GM21529 (cell line): ENCODE data around the gene GRIP1.

Source experiments
- ATAC-seq: cut with Tn5 transposase; IDR thresholded peaks from one replicate; pipeline ENCODE4 v1.9.1; 2021; ENCODE audit not compliant: unreplicated experiment

The GRIP1 gene

DNA sequence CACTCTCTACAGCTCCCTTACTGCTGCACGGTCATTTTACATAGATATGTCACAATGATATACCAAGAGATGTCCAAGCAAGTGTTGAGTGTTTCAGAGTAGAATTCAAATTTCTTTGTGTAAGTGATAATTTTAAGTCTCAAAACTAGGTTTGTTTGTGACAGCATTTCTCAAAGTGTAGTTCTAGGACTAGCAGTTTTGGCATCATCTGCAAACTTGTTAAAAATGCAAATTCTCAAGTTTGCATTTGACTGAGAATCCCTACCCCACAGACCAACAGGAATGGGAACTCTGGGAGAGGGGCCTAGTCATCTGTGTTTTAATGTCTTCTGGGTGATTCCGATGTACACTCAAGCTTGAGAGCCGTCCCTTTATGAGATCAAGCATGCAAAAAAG is 279.0 kb downstream of the GRIP1 start:
- no peak for ATAC-seq

DNA sequence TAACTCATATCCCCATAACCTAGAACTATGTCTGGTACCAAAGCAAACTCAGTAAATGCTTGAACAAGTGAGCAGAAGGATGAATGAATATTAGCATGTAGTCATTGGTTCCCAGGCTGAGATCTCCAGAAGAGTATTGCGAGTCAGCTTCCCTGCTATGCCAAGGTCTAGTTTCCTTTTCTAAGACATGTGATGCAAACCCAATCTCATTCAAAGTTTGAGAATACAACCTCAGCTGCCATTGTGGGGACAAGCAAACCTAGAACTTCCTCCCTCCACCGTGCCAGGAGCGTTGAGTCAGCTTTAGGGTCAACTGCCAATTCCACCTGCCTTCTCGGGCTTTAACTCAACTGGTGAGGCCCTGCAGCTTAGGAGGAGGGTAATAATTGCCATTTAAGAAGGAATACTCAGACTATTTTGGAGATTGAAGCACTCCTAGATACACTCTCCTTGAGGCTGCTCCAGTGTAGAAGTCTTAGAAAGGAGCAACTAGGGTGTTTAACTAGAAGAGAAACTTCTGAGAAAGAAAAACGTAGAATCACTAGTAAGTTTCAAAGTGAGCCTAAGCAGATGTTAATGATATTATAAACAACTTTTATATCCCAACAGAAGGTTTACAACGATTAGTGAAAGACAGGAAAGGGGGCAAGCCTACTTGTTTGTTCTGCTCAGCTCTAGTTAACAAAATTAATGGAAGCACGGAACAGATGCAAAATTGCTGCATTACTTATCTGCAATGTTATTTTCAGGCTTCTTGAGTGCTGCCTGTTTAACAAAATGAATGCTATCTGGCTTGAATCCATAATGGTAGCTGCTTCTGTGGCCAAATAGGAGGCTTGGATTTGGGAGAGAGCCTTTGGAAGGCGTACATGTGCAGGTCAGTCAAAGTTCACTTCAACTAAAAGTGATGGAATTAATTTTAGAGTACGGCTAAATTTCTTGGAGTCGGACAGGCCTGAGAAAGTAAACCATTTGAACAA is 279.7 kb downstream of the GRIP1 start:
- ATAC-seq = no peak

DNA sequence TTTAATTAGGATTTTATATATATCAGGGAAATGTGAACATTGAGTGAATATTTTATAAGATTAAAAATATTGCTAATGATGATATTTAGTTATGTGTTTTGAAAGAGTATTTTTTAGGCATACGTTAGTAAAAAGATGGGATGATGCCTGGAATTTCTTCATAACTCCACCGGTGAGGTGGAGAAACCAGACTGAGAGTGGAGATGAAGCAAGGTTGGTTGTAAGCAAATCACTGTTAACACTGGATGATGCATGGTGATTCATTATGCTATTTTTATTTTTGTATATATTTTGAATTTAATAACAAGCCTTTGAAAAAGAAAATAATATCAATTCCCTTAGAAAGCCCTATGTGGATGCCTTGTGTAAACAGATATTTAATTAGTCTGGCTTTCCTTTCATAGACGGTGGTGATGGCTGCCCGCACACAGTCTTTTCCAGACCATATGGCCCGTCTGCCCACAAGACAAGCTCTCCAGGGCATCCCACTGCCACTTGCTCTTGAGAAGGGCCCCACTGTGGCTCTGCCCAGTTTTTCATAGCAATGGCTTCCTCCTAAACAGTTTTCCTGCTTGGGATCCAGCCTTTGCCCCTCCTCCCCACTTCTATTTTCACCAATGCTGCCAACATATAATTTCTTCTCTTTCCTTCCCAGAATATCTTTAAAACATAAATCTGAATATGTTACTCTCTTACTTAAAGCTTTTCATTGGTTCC is 281.1 kb downstream of the GRIP1 start:
- ATAC-seq = no peak

DNA sequence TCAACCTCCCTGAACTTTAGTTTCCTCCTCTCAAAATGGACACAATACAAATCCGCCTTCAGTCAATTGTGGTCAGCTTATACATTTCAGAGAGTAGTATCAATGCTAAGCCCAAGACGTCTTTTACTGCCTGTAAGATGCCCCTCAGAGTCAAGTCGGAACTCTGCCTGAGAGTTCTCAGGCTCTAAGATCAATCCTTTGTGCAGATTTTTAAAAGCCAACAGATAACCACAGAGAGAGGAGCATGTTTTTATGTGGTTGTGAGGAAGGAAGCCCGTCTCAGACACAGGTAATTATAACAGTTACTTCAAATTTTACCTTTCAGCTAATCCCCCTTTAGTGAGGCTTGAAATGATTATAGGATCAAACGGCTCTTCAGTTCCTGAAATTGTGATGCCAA is 285.0 kb downstream of the GRIP1 start:
- no peak for ATAC-seq

DNA sequence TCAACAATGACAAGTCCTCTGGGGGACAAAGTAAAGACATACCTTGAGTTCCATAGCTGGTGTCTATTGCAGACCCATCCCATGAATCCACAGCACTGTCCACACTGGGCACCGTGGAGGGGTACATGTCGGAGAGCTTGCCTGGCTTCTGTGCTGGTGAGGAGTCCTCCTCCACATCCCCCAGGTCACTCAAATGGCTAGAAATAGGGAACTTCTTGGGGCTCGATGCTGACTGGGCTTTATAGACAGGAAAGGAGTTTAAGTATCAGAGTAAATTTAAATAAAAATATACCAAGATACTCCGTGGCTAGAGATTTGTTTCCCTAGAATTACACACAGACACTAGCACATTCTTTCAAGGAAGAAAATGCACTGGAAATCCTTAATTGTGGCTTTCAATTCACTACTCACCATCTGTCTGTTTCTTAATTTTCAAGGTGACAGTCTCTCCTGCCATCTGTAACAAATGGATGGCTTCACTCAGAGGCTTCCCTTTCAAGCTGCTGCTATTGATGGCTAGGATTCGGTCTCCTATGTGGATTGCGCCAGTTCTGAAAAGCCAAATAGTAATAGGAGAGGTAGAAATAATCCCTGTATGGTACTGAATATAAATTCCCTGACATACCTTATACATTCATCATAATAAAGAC is 286.5 kb downstream of the GRIP1 start:
- no peak for ATAC-seq

DNA sequence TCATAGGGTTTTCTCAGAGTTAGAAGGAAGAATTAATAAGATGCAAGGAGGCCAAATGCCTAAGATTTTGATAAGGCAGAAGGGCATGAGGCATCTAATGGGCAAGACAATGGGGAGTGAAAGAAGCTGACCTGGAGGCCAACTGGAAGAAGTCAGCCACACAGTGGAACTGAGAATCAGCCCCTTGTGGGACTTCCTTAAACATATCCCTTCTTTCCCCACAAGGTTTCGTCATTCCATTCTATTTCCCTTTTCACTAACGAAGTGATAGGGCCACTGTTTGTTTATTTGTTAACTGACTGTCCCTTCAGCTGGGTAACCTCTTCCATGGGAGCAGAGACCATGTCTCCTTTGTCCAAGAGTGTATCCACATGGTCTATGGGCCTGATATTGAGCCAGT is 290.4 kb downstream of the GRIP1 start:
- ATAC-seq = no peak

DNA sequence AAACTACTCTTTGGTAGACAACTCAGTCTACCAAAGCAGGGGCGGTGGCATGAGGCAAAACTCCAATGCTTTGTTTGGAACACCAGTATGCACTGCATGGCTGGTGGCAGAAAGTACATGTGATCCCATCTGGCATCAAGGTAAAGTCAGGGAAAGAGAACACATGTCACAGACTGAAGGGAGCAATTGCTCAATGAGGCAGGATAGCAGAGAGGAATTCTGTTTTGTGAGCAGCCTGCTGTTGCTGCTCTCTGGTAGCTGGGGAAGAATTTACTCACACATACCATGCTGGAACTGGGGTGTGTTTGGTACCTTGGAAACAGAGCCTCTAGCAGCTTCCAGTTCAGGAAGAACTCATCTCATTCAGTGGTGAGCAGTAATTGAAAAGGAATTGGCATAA is 291.8 kb downstream of the GRIP1 start:
- no peak for ATAC-seq

DNA sequence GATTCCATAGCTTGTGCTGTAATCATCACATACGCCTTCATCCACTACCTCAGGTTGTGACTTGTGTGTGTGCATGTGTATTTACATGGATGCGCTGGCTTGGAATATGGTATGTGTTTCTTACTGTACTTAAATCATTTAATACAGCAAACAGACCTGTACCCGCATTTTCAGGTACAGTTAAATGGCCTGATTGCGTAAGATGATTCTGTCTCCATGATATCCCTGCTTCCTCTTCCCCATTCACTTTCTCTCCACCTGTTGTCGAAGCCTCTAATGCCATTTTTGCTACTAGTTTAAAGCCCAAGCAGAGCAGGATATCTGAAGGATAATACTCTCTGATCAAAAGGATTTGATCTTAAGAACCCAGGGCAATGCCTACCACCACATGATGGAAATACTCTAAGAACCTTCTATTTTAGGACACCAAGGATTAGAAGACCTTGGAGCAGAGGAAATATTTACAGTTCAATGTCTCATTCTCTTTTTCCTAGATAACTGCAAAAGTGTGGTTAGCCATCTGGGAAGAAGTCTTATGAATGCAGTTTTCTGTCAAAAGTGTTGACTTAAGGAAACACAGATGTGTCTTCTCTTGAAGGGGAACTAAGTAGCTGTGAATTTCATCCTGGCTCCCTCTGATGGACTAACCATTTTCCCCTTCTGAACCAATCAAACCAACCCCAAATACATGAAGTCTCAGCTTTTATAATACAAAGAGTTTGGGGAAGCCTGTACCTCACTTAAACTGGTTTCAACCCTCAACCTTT is 297.9 kb downstream of the GRIP1 start:
- no peak for ATAC-seq

DNA sequence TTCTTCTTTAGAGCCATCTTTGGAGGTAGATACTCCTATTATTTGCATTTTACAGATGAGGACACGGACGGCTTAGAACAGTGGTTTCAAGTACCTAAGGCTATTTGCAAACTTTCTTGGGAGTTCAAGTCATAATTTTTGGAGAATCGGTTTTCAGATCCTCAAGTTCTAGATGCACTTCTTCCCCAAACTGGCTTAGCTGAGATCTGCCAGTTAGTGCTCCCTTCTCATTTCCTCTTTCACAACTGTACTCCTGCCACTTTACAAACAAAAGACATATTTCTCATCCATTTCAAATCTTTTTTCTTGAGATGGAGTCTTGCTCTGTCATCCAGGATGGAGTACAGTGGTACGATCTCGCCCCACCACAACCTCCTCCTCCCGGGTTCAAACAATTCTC is 299.3 kb downstream of the GRIP1 start:
- no peak for ATAC-seq

DNA sequence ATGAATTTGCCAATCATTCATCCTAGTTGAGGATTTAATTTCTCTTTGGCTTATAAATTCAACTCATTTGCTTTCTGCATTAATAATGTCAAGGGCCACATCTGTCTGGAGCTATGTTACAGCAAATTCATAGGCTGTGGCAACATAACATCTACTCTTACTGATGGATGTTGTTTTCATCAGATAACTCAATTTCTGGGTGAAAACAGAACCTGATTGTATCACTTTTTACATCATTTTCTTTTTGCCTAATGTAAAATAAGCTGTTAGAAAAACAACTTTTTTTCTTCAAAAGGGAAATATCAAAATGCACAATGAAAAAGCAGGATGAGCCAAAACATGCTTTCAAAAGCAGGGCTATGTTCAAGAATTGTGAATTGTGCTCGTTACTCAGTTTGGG is 303.3 kb downstream of the GRIP1 start:
- no peak for ATAC-seq

DNA sequence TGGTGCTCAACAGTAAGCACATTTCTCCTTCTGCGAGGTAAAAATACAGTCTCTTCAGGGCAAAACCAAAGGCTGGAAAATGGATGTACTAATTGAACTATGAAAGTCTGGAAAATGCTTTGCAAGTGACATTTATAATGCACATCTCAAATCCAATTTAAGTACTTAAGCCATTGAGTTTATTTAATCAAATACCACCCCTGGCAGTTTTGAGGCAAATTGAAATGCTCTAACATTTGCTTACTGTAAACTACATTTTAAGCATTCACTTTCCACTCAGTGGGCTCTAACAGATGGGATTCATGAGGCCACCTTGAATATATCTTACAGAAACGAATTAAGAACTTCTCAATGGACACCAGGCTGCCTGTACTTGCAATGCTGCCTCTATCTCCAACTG is 306.9 kb downstream of the GRIP1 start:
- no peak for ATAC-seq

DNA sequence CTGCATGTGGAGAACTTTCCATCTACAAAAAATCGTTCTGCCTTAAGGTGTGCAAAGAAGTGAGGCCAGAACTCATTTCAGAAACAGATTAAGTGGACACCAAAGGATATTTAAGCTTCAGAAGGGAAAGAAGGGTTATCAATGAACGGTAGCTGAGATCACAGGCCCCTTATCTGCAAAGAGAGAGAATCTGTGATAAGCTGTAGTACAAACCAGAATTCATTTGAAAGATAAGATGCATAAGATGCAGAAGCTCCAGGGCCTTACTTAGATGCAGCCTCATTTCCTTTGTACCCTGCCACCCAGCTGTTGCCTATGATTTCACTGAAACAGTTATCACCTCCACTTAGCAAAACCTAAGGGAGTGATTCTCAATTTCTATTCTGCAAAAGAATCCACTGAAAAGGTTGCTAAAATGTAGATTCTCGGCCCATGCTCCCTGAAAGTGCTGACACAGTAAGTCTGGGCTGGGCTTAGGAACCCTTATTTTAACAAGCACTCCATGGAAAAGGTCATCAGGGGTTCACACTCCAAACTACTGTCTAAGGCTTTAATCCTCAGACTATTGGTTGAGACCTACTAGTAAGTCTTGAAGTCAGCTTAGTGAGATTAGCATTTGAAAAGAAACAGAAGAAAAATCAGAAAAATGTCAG is 311.7 kb downstream of the GRIP1 start:
- no peak for ATAC-seq

DNA sequence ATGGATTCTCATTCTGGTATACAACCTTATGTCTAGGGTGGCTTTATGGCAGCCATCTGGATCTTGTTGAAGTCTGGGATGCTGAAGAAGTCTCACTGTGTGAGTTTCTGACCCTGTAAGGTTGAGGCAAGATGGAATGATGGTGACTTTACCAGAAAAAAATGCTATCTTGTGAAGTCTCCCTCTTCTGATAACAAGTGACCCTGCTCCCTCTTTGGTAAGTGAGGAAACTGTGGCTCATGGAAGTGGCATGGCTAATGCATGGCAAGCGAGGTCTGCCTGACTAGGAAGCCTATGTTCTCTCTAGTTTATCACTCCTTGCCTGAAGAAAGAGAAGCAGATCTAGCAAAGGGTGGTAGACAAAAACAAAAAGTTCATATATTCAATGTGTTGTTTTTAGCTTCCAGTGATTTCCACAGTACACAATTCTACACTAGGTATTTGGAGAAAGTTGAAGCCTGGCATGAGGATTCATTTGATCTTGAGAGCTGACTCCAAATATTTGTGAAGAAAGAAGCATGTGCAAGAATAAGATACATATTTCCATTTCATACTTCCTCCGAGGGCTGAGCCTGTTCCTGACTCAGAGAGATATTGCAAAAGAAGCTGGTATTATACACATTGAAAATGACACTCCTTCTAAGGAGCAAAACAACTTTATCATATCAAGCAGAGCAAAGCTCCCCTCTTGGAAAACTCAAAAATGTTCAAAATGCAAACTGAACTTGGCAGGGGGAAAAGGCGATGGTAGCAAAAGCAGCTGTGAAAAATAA is 313.0 kb downstream of the GRIP1 start:
- ATAC-seq = no peak

DNA sequence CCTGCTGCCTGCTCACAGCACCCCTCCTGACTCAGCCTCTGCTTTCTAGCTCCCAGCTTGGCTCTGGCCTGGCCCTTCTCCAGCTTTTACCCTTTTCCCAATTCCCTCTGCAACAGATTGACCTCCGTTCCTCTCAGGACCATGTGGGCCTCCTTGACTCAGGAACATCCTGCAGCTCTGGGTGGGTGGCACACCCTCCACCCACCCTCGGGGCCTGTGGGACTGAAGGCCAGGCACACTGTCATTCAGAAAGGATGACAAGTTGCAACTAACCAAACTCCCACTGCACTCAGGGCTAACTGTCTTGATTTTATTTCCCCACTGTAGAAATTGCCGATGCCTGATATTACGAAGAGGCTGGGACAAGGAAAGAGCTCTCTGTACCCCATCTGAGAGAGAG is 317.2 kb downstream of the GRIP1 start:
- no peak for ATAC-seq

DNA sequence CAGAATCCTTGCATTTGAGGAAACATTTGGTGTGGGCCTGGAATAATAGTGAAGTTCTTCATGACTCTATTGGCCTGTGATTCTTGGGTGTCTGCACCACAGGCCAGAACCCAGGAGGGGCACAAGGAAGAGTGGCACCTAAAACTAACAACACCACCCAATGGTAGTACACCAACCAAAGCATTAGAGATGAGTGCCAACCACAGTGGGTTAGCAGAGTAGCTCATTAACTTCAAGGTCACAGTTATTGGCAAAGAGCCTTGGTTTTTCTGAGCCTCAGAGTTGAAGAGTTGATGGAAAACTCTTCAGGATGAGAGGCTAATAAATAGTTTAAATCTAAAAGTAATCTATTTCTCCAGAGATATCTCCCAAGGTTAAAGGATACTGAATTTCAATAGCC is 319.6 kb downstream of the GRIP1 start:
- ATAC-seq = no peak

DNA sequence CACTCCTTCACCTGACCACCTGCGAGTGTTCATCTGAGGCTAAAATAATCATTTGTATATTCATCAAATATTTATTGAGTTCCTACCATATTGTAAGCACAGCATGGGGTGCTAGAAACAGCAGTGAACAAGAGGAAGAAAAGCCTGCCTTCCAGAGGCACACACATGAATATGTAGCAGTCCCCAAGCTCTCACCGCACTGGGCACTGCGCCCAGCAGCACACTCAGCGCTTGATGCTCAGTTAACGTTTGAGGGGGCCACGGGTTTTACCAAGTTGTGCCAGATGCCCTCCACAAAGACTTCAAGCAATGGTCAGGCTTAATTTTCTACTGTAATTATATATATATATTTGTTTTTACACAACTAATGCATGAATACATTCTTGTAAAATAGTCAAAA is 324.6 kb downstream of the GRIP1 start:
- no peak for ATAC-seq

DNA sequence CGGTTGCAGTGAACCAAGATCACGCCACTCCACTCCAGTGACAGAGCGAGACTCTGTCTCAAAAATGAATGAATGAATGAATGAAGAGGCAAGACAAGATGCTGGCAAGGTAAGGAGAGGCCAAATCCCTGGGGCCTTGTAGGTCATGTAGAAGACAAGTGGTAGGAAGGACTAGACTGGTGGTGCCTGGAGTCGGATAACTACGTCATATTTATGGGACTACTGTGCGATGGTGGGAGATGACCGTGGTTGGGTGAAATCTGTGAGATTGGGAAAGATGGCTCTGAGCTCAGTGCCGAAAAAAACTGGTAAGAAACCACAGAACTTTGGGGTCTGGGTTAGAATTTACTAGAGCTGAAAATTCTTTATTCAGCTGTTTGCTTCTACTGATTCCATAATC is 326.0 kb downstream of the GRIP1 start:
- no peak for ATAC-seq

DNA sequence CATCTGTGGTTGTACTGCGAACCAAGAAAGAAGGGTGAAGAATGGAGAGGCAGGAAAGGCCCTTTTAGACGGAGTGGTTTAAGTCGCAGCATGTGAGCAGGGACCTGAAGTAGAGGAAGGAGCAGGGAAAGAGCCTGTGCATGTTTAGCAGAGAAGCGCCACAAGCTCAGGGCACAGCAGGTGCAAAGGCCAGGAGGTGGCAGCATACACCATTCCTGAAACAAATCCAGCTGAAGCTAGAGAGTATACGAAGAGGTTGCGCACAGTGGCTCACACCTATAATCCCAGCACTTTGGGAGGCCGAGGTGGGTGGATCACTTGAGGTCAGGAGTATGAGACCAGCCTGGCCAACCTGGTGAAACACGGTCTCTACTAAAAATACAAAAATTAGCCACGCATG is 326.7 kb downstream of the GRIP1 start:
- ATAC-seq = no peak

DNA sequence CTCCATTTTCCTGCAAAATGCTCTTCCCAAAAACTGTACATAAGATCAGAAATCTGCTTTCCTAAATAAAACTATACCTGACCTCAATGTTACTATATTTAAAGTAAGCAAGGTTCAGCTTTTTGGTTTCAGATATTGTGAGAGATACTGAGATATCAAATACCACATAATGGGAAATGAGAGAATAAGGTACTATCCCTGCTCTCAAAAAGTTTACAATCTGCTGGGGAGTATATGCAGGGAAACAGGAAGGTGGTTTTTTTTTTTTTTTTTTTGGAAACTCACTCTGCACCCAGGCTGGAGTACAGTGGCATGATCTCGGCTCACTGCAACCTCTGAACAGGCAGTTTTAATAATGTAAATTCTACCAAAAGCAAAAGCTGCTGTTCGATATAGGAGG is 327.6 kb downstream of the GRIP1 start:
- no peak for ATAC-seq

DNA sequence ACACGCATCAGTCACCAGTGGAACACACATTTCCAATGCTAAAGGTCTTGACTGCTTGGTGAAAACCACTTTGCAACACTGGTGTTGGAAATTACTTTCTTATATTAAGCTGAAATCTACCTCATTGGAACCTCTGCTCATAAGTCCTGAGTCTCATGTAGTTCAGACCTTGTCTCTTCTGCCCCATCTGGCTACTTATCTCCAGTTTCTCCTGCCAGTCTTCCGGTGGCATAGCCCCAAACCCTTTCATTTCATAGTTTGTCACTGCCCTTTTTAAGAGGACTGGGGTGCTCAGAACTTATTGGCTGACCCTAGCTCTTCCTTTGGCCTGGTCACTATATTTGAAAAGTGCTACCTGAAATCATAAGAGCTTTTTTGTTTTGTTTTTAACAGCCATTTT is 332.9 kb downstream of the GRIP1 start:
- ATAC-seq = no peak
